CD8-positive, alpha-beta memory T cell (primary cell): Measurements from ENCODE around the gene EYA2. TPM values are rescaled to one million over a fixed set of nuclear protein-coding genes. Genes with fewer than 3 reads are reported as not detected.

Experiments used
- CTCF ChIA-PET: fragments of 350-600 bp; sonication (Branson Sonifier 250); formaldehyde crosslinking; loops from one replicate; lab custom pipeline; 2021; ENCODE audit warnings: antibody characterized with exemption; lab: Charles Lee
- POLR2A ChIA-PET: fragments of 350-600 bp; sonication (Branson Sonifier 250); formaldehyde crosslinking; loops from one replicate; lab custom pipeline; 2021; ENCODE audit warnings: antibody characterized with exemption; lab: Charles Lee
- DNase-seq, 5 donors: peaks; one replicate each; pipeline versions ENCODE4 v3.0.0 to v3.0.0-alpha.2; 2020 to 2022; ENCODE audit warnings: mixed read lengths in 1 of 5
- H3K27ac ChIP-seq: one replicate; pipeline ENCODE4 v1.7.0; 2013; ENCODE audit warnings: low read depth, mild to moderate bottlenecking, low read length, moderate library complexity
- H3K27me3 ChIP-seq: 2 replicates; pipeline ENCODE4 v1.7.0; 2013; ENCODE audit warnings: low read length, mild to moderate bottlenecking; ENCODE audit not compliant: insufficient read depth, poor library complexity, severe bottlenecking
- H3K36me3 ChIP-seq: 2 replicates; pipeline ENCODE4 v1.7.0; 2013; ENCODE audit warnings: mild to moderate bottlenecking, low read length, moderate library complexity; ENCODE audit not compliant: insufficient read depth
- H3K4me1 ChIP-seq: 2 replicates; pipeline ENCODE4 v1.7.0; 2013; ENCODE audit warnings: mild to moderate bottlenecking, low read length, moderate library complexity; ENCODE audit not compliant: insufficient read depth
- H3K4me3 ChIP-seq: 2 replicates; pipeline ENCODE4 v1.7.0; 2013; ENCODE audit warnings: mild to moderate bottlenecking, low read length
- H3K9me3 ChIP-seq: 2 replicates; pipeline ENCODE4 v1.7.0; 2013; ENCODE audit warnings: mild to moderate bottlenecking, low read length
- H3K27ac Mint-ChIP-seq, 8 donors: one replicate each; pipeline ENCODE4 v1.8.0; 2020 to 2021; ENCODE audit warnings: mixed read lengths in 8 of 8, mild to moderate bottlenecking in 6 of 8, inconsistent platforms in 3 of 8, moderate library complexity in 3 of 8
- H3K27me3 Mint-ChIP-seq, 2 donors: one replicate each; pipeline ENCODE4 v1.8.0; 2020 to 2021; ENCODE audit warnings: mixed read lengths in 2 of 2, mild to moderate bottlenecking in 1 of 2, moderate library complexity in 1 of 2
- H3K36me3 Mint-ChIP-seq, 3 donors: one replicate each; pipeline ENCODE4 v1.8.0; 2020 to 2021; ENCODE audit warnings: mixed read lengths in 3 of 3, inconsistent platforms in 1 of 3, mild to moderate bottlenecking in 1 of 3
- H3K4me1 Mint-ChIP-seq, 3 donors: one replicate each; pipeline ENCODE4 v1.8.0; 2020 to 2021; ENCODE audit warnings: mixed read lengths in 3 of 3, inconsistent platforms in 1 of 3, mild to moderate bottlenecking in 1 of 3
- H3K4me3 Mint-ChIP-seq, 7 donors: one replicate each; pipeline ENCODE4 v1.8.0; 2020 to 2021; ENCODE audit warnings: mixed read lengths in 7 of 7, mild to moderate bottlenecking in 6 of 7, moderate library complexity in 4 of 7, inconsistent platforms in 2 of 7
- H3K9me3 Mint-ChIP-seq, 5 donors: one replicate each; pipeline ENCODE4 v1.8.0; 2020 to 2022; ENCODE audit warnings: mixed read lengths in 5 of 5, mild to moderate bottlenecking in 3 of 5, moderate library complexity in 2 of 5, inconsistent platforms in 1 of 5
- polyA plus RNA-seq: library from polyadenylated mRNA; unstranded; fragments of 300-500 nt; fragmentation: Illumina TruSeq; gene quantifications from one replicate; pipeline ENCODE4 v1.2.3, GENCODE V29; 2021
- total RNA-seq, 2 experiments: library from RNA; stranded (reverse); gene quantifications; one replicate each; pipeline ENCODE4 v1.2.3, GENCODE V29; 2021

The EYA2 gene
- total and polyA plus RNA-seq, 3 experiments from 2014 or later: not detected

GRCh38 chr20:47063407-47063806 is 168.8 kb downstream of the EYA2 start:
- H3K27ac Mint-ChIP-seq: no peak overlapping the region
- Histone ChIP-seq H3K27me3 (no peaks in the 10 kb centered on the region), H3K9me3 (no peaks in the 10 kb centered on the region), H3K36me3 (no peaks in the 10 kb centered on the region), H3K4me3 (no peak overlapping the region), H3K4me1 (no peaks in the 10 kb centered on the region), H3K27ac (no peak overlapping the region)
- no peaks in the 10 kb centered on the region for H3K36me3 Mint-ChIP-seq
- ChIA-PET CTCF (no interaction called here), POLR2A (no interaction called here)
- no peaks in the 10 kb centered on the region for H3K4me1 Mint-ChIP-seq
- no peak for DNase-seq
- H3K4me3 Mint-ChIP-seq: no peak overlapping the region
- H3K27me3 Mint-ChIP-seq: peaks cover 7 to 35% of the 10 kb centered on the region in 2 donors
- peaks cover 4 to 17% (median 14%) of the 10 kb centered on the region in 5 donors for H3K9me3 Mint-ChIP-seq

- Mint-ChIP-seq H3K9me3 (peaks cover 8 to 17% (median 16%) of the 10 kb centered on the region in 5 donors), H3K27ac (no peak overlapping the region), H3K4me1 (no peaks in the 10 kb centered on the region), H3K36me3 (no peaks in the 10 kb centered on the region), H3K4me3 (peak overlapping the region in 1 of 7 donors; percentile 6), H3K27me3 (peaks cover 7 to 31% of the 10 kb centered on the region in 2 donors)
- CTCF ChIA-PET: no interaction called here
- Histone ChIP-seq H3K4me1 (no peaks in the 10 kb centered on the region), H3K36me3 (no peaks in the 10 kb centered on the region), H3K4me3 (no peak overlapping the region), H3K27ac (no peak overlapping the region), H3K27me3 (no peaks in the 10 kb centered on the region), H3K9me3 (no peaks in the 10 kb centered on the region)
- DNase-seq: no peak
- POLR2A ChIA-PET: no interaction called here
These were observed 169.2 kb downstream of the EYA2 start for GRCh38 chr20:47063808-47064207.

- ChIA-PET POLR2A (no interaction called here), CTCF (interaction anchor here (0.6 kb wide), 1 partner anchor 586 kb away, joined by 3 read pairs; no protein-coding TSS in a partner anchor)
- Mint-ChIP-seq H3K27me3 (peaks cover 7 to 26% of the 10 kb centered on the region in 2 donors), H3K36me3 (no peaks in the 10 kb centered on the region), H3K4me3 (no peak overlapping the region), H3K27ac (no peak overlapping the region), H3K4me1 (no peaks in the 10 kb centered on the region), H3K9me3 (peaks cover 11 to 18% (median 17%) of the 10 kb centered on the region in 5 donors)
- Histone ChIP-seq H3K27ac (no peak overlapping the region), H3K27me3 (no peaks in the 10 kb centered on the region), H3K9me3 (no peaks in the 10 kb centered on the region), H3K4me1 (no peaks in the 10 kb centered on the region), H3K36me3 (no peaks in the 10 kb centered on the region), H3K4me3 (no peak overlapping the region)
- no peak for DNase-seq
These were observed 172.0 kb downstream of the EYA2 start for GRCh38 chr20:47066484-47067270.

GRCh38 chr20:47067776-47068175 is 173.1 kb downstream of the EYA2 start:
- CTCF ChIA-PET: no interaction called here
- H3K36me3 Mint-ChIP-seq: no peaks in the 10 kb centered on the region
- H3K4me3 ChIP-seq: no peak overlapping the region
- DNase-seq: no peak
- H3K27ac ChIP-seq: no peak overlapping the region
- peaks cover 11 to 18% (median 17%) of the 10 kb centered on the region in 5 donors for H3K9me3 Mint-ChIP-seq
- no peaks in the 10 kb centered on the region for H3K9me3 ChIP-seq
- H3K27me3 Mint-ChIP-seq: peaks cover 7 to 18% of the 10 kb centered on the region in 2 donors
- no peaks in the 10 kb centered on the region for H3K4me1 ChIP-seq
- no peaks in the 10 kb centered on the region for H3K36me3 ChIP-seq
- H3K27ac Mint-ChIP-seq: no peak overlapping the region
- H3K27me3 ChIP-seq: no peaks in the 10 kb centered on the region
- no peaks in the 10 kb centered on the region for H3K4me1 Mint-ChIP-seq
- POLR2A ChIA-PET: no interaction called here
- no peak overlapping the region for H3K4me3 Mint-ChIP-seq

GRCh38 chr20:47070176-47070575 is 175.5 kb downstream of the EYA2 start:
- H3K36me3 Mint-ChIP-seq: no peaks in the 10 kb centered on the region

GRCh38 chr20:47071646-47072185 is 177.1 kb downstream of the EYA2 start:
- no peaks in the 10 kb centered on the region for H3K4me1 ChIP-seq
- no peak overlapping the region for H3K4me3 ChIP-seq
- Mint-ChIP-seq H3K4me1 (no peaks in the 10 kb centered on the region), H3K27ac (no peak overlapping the region), H3K4me3 (no peak overlapping the region), H3K9me3 (peaks cover 9 to 19% (median 11%) of the 10 kb centered on the region in 5 donors), H3K27me3 (peaks cover 5 to 17% of the 10 kb centered on the region in 2 donors), H3K36me3 (no peaks in the 10 kb centered on the region)
- ChIA-PET POLR2A (no interaction called here), CTCF (no interaction called here)
- no peak for DNase-seq
- H3K36me3 ChIP-seq: no peaks in the 10 kb centered on the region
- no peak overlapping the region for H3K27ac ChIP-seq
- H3K9me3 ChIP-seq: no peaks in the 10 kb centered on the region
- no peaks in the 10 kb centered on the region for H3K27me3 ChIP-seq

More at GRCh38 chr20:47070176-47070575, 175.5 kb downstream of the EYA2 start:
- H3K4me3 ChIP-seq: no peak overlapping the region
- H3K4me1 Mint-ChIP-seq: no peaks in the 10 kb centered on the region
- H3K27ac ChIP-seq: no peak overlapping the region
- no peak overlapping the region for H3K4me3 Mint-ChIP-seq
- H3K9me3 Mint-ChIP-seq: peaks cover 11 to 19% (median 14%) of the 10 kb centered on the region in 5 donors
- H3K9me3 ChIP-seq: no peaks in the 10 kb centered on the region
- no peak overlapping the region for H3K27ac Mint-ChIP-seq
- H3K36me3 ChIP-seq: no peaks in the 10 kb centered on the region
- ChIA-PET CTCF (no interaction called here), POLR2A (no interaction called here)
- peaks cover 4 to 17% of the 10 kb centered on the region in 2 donors for H3K27me3 Mint-ChIP-seq
- no peaks in the 10 kb centered on the region for H3K4me1 ChIP-seq
- no peak for DNase-seq
- no peaks in the 10 kb centered on the region for H3K27me3 ChIP-seq

GRCh38 chr20:47073766-47074475 is 179.3 kb downstream of the EYA2 start:
- Mint-ChIP-seq H3K9me3 (peaks cover 0 to 8% (median 5%) of the 10 kb centered on the region in 5 donors), H3K4me3 (no peak overlapping the region), H3K36me3 (no peaks in the 10 kb centered on the region), H3K27ac (peak overlapping the region in 1 of 8 donors; percentile 63), H3K4me1 (no peaks in the 10 kb centered on the region), H3K27me3 (peaks cover 7 to 26% of the 10 kb centered on the region in 2 donors)
- no peaks in the 10 kb centered on the region for H3K36me3 ChIP-seq
- POLR2A ChIA-PET: no interaction called here
- no peak for DNase-seq
- H3K4me1 ChIP-seq: no peaks in the 10 kb centered on the region
- H3K4me3 ChIP-seq: no peak overlapping the region
- H3K27ac ChIP-seq: no peak overlapping the region
- CTCF ChIA-PET: no interaction called here
- H3K27me3 ChIP-seq: no peaks in the 10 kb centered on the region
- no peaks in the 10 kb centered on the region for H3K9me3 ChIP-seq

- H3K36me3 ChIP-seq: no peaks in the 10 kb centered on the region
- H3K9me3 ChIP-seq: no peaks in the 10 kb centered on the region
- Mint-ChIP-seq H3K4me1 (no peaks in the 10 kb centered on the region), H3K9me3 (peaks cover 0 to 8% (median 4%) of the 10 kb centered on the region in 5 donors), H3K36me3 (no peaks in the 10 kb centered on the region), H3K27me3 (peaks cover 5 to 36% of the 10 kb centered on the region in 2 donors), H3K4me3 (no peak overlapping the region), H3K27ac (no peak overlapping the region)
- POLR2A ChIA-PET: no interaction called here
- CTCF ChIA-PET: no interaction called here
- H3K27ac ChIP-seq: no peak overlapping the region
- DNase-seq: no peak
- no peak overlapping the region for H3K4me3 ChIP-seq
- no peaks in the 10 kb centered on the region for H3K4me1 ChIP-seq
- H3K27me3 ChIP-seq: no peaks in the 10 kb centered on the region
These were observed 180.6 kb downstream of the EYA2 start for GRCh38 chr20:47075263-47075662.
